Fibroblast of the conjunctiva (primary cell): ENCODE data around the gene DXO.
A peak's percentile ranks its signal among the peaks of the same experiment; 100 is the strongest.
"Not testable (repeated sequence)": the region's sequence is repeated elsewhere in the genome, so short reads cannot be mapped to it uniquely, and the experiment has no call there.

Experiments used
- DNase-seq: peaks from one replicate; pipeline ENCODE4 v3.0.0-alpha.2; 2010; ENCODE audit warnings: low read depth

DXO gene

GRCh38 chr6:31971993-31972708 lies at the start of gene DXO:
TSS of gene DXO (minus strand) at chr6:31972138. CDS start at chr6:31971675, 463 bp downstream.
- DNase-seq = peak; percentile 96

DNA sequence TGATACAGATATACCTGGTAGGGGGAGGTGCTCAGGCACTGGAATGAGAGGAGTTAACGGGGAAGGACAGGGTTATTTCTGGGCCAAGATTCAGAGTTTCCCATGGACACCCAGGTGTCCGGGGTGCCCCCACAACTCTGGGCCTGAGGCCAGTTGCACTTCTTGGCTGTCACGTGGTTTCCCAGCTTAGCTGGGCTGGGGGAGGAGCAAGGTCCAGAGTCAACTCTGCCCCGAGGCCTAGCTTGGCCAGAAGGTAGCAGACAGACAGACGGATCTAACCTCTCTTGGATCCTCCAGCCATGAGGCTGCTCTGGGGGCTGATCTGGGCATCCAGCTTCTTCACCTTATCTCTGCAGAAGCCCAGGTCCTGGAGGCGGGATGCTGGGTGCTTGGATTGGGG lies 42.6 kb upstream of the DXO start, which contains the start of gene C4B:
Gene C4B (plus strand): TSS at position 249 of the 400 bp plus-strand sequence. CDS start 51 bp downstream, at position 300.
- DNase-seq = not testable (repeated sequence)

GRCh38 chr6:32013738-32014137 lies 41.8 kb upstream of the DXO start:
- not testable (repeated sequence) for DNase-seq

DNA sequence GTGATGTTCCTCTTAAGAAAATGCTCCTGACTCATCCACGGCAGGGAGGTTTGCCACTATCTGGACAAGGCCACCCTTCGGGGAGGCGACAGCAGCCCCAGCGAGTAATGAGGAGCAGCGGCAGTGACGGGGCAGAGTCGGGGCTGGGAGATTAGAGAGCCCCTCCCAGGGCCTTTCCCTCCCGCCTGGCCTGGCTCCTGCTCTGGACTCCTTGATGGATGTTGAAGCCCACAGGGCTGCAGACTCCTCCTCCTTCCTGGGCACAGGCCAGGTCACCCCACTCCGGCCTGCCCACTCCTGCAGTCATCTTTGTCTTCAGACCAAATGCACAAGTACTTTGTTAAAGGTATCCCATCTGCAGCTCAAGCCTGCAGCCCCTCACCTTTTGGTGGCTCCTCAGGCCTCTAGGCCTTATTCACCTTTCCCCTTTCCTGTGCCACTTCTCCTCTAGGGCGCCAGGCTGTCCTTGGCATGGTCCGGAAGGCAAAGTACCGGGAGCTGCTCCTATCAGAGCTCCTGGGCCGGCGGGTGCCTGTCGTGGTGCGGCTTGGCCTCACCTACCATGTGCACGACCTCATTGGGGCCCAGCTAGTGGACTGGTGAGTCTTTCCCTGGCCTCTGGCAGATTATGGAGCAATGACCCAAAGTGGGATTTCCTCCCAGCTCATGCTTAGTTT lies 41.1 kb upstream of the DXO start:
- not testable (repeated sequence) for DNase-seq

DNA sequence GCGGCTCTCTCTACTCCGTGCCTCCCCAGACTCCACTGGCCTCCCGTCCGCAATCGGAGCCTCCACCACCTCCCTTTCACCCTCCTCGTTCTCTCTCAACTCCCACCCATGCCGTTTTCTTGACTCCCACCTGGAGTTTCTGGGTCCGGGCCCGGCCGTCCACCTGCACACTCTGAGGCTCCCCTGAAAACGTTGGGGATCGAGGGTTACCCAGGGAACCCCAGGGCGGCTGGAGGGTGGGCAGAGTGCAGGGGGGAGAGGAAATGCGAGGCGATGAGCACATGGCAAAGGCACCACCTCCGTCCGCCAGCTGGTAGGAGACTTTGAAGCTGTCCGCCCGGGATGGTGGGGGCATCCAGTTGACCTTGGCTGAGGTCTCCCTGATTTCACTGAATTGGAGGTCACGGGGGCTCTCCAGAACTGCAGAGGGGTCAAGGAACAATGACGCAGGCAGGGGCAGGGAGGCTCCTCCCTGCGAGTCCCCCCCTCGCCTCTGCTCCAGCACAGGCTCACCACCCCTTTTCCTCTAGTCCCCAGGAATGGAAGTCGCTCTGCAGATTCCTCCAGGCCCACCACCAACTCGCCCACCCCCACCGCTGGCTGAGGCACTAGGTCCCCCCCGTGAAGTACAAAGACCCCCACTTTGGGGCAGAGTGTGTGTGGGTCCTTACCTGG lies 39.1 kb upstream of the DXO start:
- DNase-seq = not testable (repeated sequence)

DNA sequence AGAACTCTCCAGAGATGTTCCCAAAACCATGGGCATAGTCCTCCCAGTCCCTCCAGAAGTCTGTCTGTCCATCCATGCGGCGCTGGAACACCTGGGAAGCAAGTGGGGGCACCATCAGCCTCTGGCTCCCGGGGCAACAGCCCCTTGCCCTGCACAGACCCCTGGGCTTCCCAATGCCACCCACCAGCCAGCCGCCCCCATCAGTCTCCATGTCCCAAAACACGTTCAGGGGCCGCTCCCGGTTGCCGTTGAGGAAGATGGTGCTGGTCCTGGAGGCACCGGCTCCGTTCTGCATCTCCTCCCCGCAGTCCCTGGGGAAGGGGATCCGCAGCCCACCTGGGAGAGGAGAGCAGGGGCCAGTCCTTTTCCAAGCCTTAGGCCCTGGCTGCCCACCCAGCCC lies 37.6 kb upstream of the DXO start:
- not testable (repeated sequence) for DNase-seq

DNA sequence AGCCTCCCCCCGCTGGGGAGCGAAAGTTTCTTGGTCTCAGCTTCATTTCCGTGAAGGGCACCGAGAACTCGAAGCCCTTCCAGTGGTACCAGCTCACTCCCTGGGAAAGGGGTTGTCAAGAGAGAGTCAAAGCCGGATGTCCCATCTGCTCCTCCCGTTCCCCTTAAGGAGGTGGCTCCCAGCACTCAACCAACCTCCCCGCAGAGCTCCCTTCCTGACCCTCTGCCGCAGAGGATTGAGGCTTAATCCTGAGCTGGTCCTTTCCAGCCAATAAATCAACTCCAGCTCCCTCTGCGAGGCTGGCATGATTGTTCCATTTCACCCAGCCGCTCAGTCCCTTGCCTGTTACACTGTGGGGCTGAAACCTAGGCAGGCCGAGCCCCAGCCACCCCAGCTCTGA lies 36.7 kb upstream of the DXO start:
- not testable (repeated sequence) for DNase-seq

GRCh38 chr6:32008037-32008436 lies 36.1 kb upstream of the DXO start:
- DNase-seq = not testable (repeated sequence)

GRCh38 chr6:32007086-32007485 lies 35.1 kb upstream of the DXO start:
- not testable (repeated sequence) for DNase-seq

- not testable (repeated sequence) for DNase-seq
These were observed 34.1 kb upstream of the DXO start for GRCh38 chr6:32005991-32006529.

GRCh38 chr6:32005538-32005880 lies 33.6 kb upstream of the DXO start:
- not testable (repeated sequence) for DNase-seq

GRCh38 chr6:32004864-32005537 lies 33.1 kb upstream of the DXO start:
- not testable (repeated sequence) for DNase-seq

- DNase-seq = not testable (repeated sequence)
These were observed 32.5 kb upstream of the DXO start for GRCh38 chr6:32004393-32004792.

DNA sequence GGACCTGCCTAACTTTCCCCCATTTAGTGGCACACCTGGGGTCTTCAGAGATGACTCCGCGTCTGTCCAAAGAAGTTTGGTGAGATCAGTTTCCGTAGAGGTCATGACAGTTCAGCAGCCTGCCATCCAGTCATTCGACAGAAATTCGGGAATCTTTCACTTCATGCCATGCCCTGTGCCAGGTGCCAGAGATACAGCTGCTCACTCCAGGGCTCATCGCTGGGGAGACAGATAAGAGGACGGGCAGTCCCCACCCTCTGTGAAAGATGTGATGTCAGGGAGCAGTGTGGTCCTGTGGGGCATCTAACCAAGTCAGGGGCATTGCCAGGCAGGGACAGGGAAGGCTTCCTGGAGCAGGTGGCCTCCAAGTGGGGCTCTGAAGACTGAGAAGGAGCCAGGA lies 31.4 kb upstream of the DXO start:
- not testable (repeated sequence) for DNase-seq

- DNase-seq = not testable (repeated sequence)
These were observed 30.8 kb upstream of the DXO start for GRCh38 chr6:32002546-32003268.

GRCh38 chr6:31996385-31996784 lies 24.4 kb upstream of the DXO start:
- DNase-seq = not testable (repeated sequence)

DNA sequence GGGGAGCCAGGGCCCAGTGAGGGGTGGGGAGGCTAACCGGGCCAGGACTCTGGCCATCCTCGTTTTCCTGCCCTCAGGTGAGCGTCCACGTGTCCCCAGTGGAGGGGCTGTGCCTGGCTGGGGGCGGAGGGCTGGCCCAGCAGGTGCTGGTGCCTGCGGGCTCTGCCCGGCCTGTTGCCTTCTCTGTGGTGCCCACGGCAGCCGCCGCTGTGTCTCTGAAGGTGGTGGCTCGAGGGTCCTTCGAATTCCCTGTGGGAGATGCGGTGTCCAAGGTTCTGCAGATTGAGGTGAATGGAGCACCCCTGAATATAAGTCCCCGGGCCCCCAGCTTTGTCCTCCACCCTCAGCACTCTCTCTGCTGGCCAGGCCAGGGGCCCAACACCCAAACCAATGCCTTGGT lies 22.5 kb upstream of the DXO start:
- not testable (repeated sequence) for DNase-seq

GRCh38 chr6:31989363-31989762 lies 17.4 kb upstream of the DXO start:
- DNase-seq = not testable (repeated sequence)

DNA sequence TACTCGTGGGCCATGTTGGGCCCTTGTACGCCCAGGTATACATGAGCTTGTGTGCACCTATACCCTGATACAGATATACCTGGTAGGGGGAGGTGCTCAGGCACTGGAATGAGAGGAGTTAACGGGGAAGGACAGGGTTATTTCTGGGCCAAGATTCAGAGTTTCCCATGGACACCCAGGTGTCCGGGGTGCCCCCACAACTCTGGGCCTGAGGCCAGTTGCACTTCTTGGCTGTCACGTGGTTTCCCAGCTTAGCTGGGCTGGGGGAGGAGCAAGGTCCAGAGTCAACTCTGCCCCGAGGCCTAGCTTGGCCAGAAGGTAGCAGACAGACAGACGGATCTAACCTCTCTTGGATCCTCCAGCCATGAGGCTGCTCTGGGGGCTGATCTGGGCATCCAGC lies 9.8 kb upstream of the DXO start, which contains the start of gene C4A:
Gene C4A (plus strand): TSS at position 314 of the 400 bp plus-strand sequence. CDS start 51 bp downstream, at position 365.
- not testable (repeated sequence) for DNase-seq

- DNase-seq = not testable (repeated sequence)
These were observed 9.1 kb upstream of the DXO start for GRCh38 chr6:31980998-31981397.
